ENCODE measurements around the gene FIG4.
"Not testable (repeated sequence)": the region's sequence is repeated elsewhere in the genome, so short reads cannot be mapped to it uniquely, and the experiment has no call there.

DNA sequence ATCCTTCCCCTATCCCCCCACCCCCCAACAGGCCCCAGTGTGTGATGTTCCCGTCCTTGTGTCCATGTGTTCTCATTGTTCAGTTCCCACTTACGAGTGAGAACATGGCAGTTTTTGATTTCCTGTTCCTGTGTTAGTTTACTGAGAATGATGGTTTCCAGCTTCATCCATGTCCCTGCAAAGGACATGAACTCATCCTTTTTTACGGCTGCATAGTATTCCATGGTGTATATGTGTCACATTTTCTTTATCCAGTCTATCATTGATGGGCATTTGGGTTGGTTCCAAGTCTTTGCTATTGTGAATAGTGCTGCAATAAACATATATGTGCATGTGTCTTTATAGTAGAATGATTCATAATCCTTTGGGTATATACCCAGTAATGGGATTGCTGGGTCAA, 53.7 kb downstream of the FIG4 start:
- TF ChIP-seq FOXK1 (CRISPR knock-in tag; IDR thresholded peaks at IDR 0.05; ENCODE audit: borderline replicate concordance, low read depth); ZNF83 (CRISPR knock-in tag; IDR thresholded peaks at IDR 0.05; ENCODE audit: borderline replicate concordance); GABPB1 (CRISPR knock-in tag; IDR thresholded peaks at IDR 0.05); ZNF10 (CRISPR knock-in tag; IDR thresholded peaks at IDR 0.05; ENCODE audit: borderline replicate concordance, low read depth); CHD2 (IDR thresholded peaks at IDR 0.05; ENCODE audit: low read depth, low read length); BRCA1 (CRISPR knock-in tag; IDR thresholded peaks at IDR 0.05): not testable (repeated sequence)
- TF ChIP-seq, protein P1, sequence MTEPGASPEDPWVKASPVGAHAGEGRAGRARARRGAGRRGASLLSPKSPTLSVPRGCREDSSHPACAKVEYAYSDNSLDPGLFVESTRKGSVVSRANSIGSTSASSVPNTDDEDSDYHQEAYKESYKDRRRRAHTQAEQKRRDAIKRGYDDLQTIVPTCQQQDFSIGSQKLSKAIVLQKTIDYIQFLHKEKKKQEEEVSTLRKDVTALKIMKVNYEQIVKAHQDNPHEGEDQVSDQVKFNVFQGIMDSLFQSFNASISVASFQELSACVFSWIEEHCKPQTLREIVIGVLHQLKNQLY (CRISPR knock-in tag; IDR thresholded peaks at IDR 0.05) = not testable (repeated sequence)

Data from HepG2 (cell line).